Activated CD4-positive, CD25-positive, alpha-beta regulatory T cell treated with anti-CD3 and anti-CD28 coated beads, Interleukin-2, amount 50 U/mL, for 24 hours (primary cell): ENCODE measurements around the gene LMX1B.

Source experiments
- ATAC-seq, 2 donors: fragments of 150-1000 bp; cut with Tn5 transposase; one replicate each; pipeline ENCODE4 v1.10.0; 2021; ENCODE audit warnings: mild to moderate bottlenecking in 1 of 2, moderate library complexity in 1 of 2

LMX1B gene

GRCh38 chr9:126682113-126682810 is 68.5 kb downstream of the LMX1B start:
- ATAC-seq, result no peak

- ATAC-seq, result no peak
These were observed 69.4 kb downstream of the LMX1B start for GRCh38 chr9:126682928-126683697.

GRCh38 chr9:126683698-126684044 is 69.9 kb downstream of the LMX1B start:
- no peak for ATAC-seq

GRCh38 chr9:126684345-126684744 is 70.6 kb downstream of the LMX1B start:
- ATAC-seq, result no peak

GRCh38 chr9:126684965-126685465 is 71.3 kb downstream of the LMX1B start:
- ATAC-seq, result no peak

GRCh38 chr9:126687930-126688461 is 74.3 kb downstream of the LMX1B start:
- no peak for ATAC-seq

- no peak for ATAC-seq
These were observed 74.9 kb downstream of the LMX1B start for GRCh38 chr9:126688617-126689016.

- no peak for ATAC-seq
These were observed 75.5 kb downstream of the LMX1B start for GRCh38 chr9:126689027-126689825.

- ATAC-seq, result peak in 1 of 2 donors; percentile 55
These were observed 76.8 kb downstream of the LMX1B start for GRCh38 chr9:126690431-126691051.

GRCh38 chr9:126692041-126692758 is 78.5 kb downstream of the LMX1B start:
- ATAC-seq, result no peak

GRCh38 chr9:126692759-126693427 is 79.2 kb downstream of the LMX1B start:
- no peak for ATAC-seq

GRCh38 chr9:126693428-126693944 is 79.8 kb downstream of the LMX1B start:
- no peak for ATAC-seq

- ATAC-seq, result no peak
These were observed 80.7 kb downstream of the LMX1B start for GRCh38 chr9:126694206-126695081.

GRCh38 chr9:126695186-126695585 is 81.5 kb downstream of the LMX1B start:
- ATAC-seq, result no peak

- ATAC-seq, result no peak
These were observed 82.1 kb downstream of the LMX1B start for GRCh38 chr9:126695701-126696400.

GRCh38 chr9:126696401-126697145 is 82.8 kb downstream of the LMX1B start:
- ATAC-seq, result no peak

- no peak for ATAC-seq
These were observed 83.6 kb downstream of the LMX1B start for GRCh38 chr9:126697330-126697729.

- no peak for ATAC-seq
These were observed 84.5 kb downstream of the LMX1B start for GRCh38 chr9:126698251-126698650.

GRCh38 chr9:126698756-126699155 is 85.0 kb downstream of the LMX1B start:
- no peak for ATAC-seq
